Astrocyte of the cerebellum (primary cell): Measurements from ENCODE around the gene MRPL17.
"Not testable (repeated sequence)": the region's sequence is repeated elsewhere in the genome, so short reads cannot be mapped to it uniquely, and the experiment has no call there.

Experiments used
- DNase-seq: peaks from one replicate; pipeline ENCODE4 v3.0.0-alpha.2; 2011; ENCODE audit warnings: low read depth
- H3K4me3 ChIP-seq: 2 replicates; pipeline ENCODE4 v1.5.1; 2011; ENCODE audit warnings: mild to moderate bottlenecking, low read depth, low read length, moderate library complexity
- in situ Hi-C: cut with HindIII; loops from 2 replicates; pipeline ENCODE4 v1.10.0; 2017; ENCODE audit warnings: low sequenced_read_pairs
- TF ChIP-seq, protein P1 (sequence below): IDR thresholded peaks from 2 replicates; pipeline ENCODE4 v1.5.1; 2012; ENCODE audit warnings: low read length, low read depth, moderate library complexity, mild to moderate bottlenecking; ENCODE audit errors: missing control alignments

The MRPL17 gene

DNA sequence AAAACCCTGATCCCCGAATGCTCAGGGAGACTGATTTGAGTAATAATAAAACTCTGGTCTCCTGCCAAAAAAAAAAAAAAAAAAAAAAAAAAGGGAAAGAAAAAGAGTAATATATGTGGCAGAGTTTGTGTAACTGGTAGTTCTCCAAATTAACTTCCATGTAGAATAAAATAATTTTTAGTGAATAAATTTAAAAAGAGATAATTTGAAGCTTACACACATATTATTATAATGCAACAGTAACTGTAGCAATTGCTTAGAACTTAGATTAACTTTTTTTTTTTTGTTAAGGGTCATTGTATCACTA, 11.0 kb upstream of the MRPL17 start:
- TF ChIP-seq, protein P1, sequence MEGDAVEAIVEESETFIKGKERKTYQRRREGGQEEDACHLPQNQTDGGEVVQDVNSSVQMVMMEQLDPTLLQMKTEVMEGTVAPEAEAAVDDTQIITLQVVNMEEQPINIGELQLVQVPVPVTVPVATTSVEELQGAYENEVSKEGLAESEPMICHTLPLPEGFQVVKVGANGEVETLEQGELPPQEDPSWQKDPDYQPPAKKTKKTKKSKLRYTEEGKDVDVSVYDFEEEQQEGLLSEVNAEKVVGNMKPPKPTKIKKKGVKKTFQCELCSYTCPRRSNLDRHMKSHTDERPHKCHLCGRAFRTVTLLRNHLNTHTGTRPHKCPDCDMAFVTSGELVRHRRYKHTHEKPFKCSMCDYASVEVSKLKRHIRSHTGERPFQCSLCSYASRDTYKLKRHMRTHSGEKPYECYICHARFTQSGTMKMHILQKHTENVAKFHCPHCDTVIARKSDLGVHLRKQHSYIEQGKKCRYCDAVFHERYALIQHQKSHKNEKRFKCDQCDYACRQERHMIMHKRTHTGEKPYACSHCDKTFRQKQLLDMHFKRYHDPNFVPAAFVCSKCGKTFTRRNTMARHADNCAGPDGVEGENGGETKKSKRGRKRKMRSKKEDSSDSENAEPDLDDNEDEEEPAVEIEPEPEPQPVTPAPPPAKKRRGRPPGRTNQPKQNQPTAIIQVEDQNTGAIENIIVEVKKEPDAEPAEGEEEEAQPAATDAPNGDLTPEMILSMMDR, result no peak
- DNase-seq, result no peak
- in situ Hi-C loops, result no loop called here
- H3K4me3 ChIP-seq, result no peak overlapping the region

- TF ChIP-seq, protein P1, result no peak
- H3K4me3 ChIP-seq, result no peak overlapping the region
- DNase-seq, result no peak
- in situ Hi-C loops, result no loop called here
Observed at GRCh38 chr11:6693342-6694228, 10.4 kb upstream of the MRPL17 start.

DNA sequence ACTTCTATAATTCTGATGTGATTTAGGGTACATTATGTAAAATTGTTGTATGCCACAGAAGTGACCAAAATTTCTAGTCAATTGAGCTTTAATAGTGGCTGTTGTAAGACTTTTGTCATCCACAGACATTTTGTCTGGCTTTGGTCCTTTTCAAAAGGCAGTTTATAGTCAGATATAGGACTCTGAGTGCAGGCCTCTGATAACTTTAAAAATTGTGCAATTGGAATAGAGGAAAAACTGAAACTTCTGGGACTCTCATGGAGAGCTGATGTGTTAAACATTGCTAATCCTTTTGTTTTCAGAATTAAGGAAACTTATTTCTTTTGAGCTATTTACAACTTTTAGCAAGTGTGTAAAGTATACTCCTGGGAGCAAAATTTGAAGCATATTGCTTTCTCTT, 9.0 kb upstream of the MRPL17 start:
- TF ChIP-seq, protein P1, result no peak
- no peak for DNase-seq
- in situ Hi-C loops, result no loop called here
- H3K4me3 ChIP-seq, result no peak overlapping the region

DNA sequence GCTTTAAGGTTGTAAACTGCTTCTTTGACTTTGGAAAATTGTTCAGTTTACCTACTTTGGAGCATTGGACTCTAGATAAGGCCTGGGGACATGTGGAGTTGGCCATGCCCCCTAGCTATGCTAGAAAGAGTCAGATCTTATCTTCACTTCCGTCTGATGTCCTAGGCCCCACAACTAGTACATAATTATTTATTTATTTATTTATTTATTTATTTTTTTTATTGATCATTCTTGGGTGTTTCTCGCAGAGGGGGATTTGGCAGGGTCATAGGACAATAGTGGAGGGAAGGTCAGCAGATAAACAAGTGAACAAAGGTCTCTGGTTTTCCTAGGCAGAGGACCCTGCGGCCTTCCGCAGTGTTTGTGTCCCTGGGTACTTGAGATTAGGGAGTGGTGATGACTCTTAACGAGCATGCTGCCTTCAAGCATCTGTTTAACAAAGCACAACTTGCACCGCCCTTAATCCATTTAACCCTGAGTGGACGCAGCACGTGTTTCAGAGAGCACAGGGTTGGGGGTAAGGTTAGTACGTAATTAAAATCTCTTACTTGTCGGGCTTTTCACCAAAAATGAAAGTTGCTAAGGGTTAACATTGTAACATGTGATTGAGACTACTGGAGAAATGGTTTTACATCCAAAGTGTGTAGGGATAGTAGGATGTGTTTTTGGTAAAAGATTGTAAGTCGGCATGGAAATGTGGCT, 7.4 kb upstream of the MRPL17 start:
- in situ Hi-C loops, DNase-seq, H3K4me3 ChIP-seq: not testable (repeated sequence)

GRCh38 chr11:6687876-6688275, 4.7 kb upstream of the MRPL17 start:
- TF ChIP-seq, protein P1, result no peak
- H3K4me3 ChIP-seq, result no peak overlapping the region
- DNase-seq, result no peak
- in situ Hi-C loops, result no loop called here

GRCh38 chr11:6686006-6686405, 2.9 kb upstream of the MRPL17 start:
- no peak for DNase-seq
- no peak overlapping the region for H3K4me3 ChIP-seq
- in situ Hi-C loops, result no loop called here
- TF ChIP-seq, protein P1, result no peak

- H3K4me3 ChIP-seq, in situ Hi-C loops, DNase-seq: not testable (repeated sequence)
Observed at GRCh38 chr11:6684068-6684467, 928 bp upstream of the MRPL17 start.

GRCh38 chr11:6682591-6682935, 577 bp downstream of the MRPL17 start:
- H3K4me3 ChIP-seq, result peak overlapping the region; percentile 98
- no peak for DNase-seq
- TF ChIP-seq, protein P1, result no peak
- in situ Hi-C loops, result no loop called here
